ENCODE results near the gene CLRN3.

The CLRN3 gene

GRCh38 chr10:127855976-127856375 is 36.8 kb downstream of the CLRN3 start:
- no peak overlapping the region for H3K4me3 ChIP-seq (ENCODE audit: low read length)
- H3K9ac ChIP-seq (ENCODE audit: low read length): no peak overlapping the region
- no peaks in the 10 kb centered on the region for H3K9me3 ChIP-seq (ENCODE audit: control insufficient read depth, low read length)
- no peaks in the 10 kb centered on the region for H3K27me3 ChIP-seq (ENCODE audit: control insufficient read depth, insufficient read depth, low read length)
- H3K4me1 ChIP-seq (ENCODE audit: control insufficient read depth, insufficient read depth, low read length): no peaks in the 10 kb centered on the region
- H3K36me3 ChIP-seq (ENCODE audit: control insufficient read depth, insufficient read depth, low read length): no peaks in the 10 kb centered on the region

- Histone ChIP-seq H3K9me3 (ENCODE audit: control insufficient read depth, low read length) (no peaks in the 10 kb centered on the region), H3K4me1 (ENCODE audit: control insufficient read depth, insufficient read depth, low read length) (no peaks in the 10 kb centered on the region), H3K4me3 (ENCODE audit: low read length) (no peak overlapping the region), H3K36me3 (ENCODE audit: control insufficient read depth, insufficient read depth, low read length) (no peaks in the 10 kb centered on the region), H3K27me3 (ENCODE audit: control insufficient read depth, insufficient read depth, low read length) (no peaks in the 10 kb centered on the region), H3K9ac (ENCODE audit: low read length) (no peak overlapping the region)
Observed at GRCh38 chr10:127855591-127855881, 37.2 kb downstream of the CLRN3 start.

DNA sequence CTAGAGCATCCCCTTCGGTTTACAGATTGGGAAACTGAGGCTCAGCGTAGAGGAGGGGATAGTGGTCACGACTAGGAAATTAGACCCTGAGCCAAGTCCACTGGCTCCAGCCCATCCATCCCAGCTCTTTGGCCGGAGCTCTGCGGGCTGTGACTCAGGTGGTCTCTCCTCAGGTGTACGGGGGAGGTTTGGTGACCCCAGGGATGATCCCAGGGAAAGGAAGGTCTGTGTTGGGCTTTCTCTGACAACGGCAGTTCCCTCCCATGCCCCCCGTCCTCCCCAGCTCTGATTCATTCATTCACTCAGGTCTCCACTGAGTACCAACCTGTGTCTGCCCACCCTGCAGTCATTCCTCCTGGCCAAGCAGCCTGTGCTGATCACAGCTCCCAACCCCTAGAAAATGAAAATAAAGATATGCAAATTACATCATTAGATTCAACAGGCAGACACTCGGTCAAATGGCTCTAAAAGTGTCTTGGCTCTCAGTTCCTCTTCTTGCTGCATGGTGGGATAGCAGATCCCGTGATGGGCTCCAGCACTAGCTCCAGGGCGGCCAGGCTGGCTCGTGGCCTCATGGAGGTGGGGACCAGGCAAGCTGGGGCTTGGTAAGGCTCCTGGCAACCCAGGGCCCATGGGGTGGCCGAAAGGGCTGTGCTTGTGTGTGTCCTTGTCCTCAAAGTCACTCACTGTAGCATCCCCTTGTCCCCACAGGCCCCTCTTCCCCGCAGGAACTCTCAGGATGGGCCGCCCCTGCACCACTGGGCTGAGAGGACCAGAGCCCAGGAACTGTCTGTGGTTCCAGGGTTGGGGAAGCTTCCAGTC is 37.8 kb downstream of the CLRN3 start:
- Histone ChIP-seq H3K4me1 (ENCODE audit: control insufficient read depth, insufficient read depth, low read length) (no peaks in the 10 kb centered on the region), H3K9me3 (ENCODE audit: control insufficient read depth, low read length) (no peaks in the 10 kb centered on the region), H3K36me3 (ENCODE audit: control insufficient read depth, insufficient read depth, low read length) (no peaks in the 10 kb centered on the region), H3K4me3 (ENCODE audit: low read length) (no peak overlapping the region), H3K27me3 (ENCODE audit: control insufficient read depth, insufficient read depth, low read length) (no peaks in the 10 kb centered on the region), H3K9ac (ENCODE audit: low read length) (no peak overlapping the region)

DNA sequence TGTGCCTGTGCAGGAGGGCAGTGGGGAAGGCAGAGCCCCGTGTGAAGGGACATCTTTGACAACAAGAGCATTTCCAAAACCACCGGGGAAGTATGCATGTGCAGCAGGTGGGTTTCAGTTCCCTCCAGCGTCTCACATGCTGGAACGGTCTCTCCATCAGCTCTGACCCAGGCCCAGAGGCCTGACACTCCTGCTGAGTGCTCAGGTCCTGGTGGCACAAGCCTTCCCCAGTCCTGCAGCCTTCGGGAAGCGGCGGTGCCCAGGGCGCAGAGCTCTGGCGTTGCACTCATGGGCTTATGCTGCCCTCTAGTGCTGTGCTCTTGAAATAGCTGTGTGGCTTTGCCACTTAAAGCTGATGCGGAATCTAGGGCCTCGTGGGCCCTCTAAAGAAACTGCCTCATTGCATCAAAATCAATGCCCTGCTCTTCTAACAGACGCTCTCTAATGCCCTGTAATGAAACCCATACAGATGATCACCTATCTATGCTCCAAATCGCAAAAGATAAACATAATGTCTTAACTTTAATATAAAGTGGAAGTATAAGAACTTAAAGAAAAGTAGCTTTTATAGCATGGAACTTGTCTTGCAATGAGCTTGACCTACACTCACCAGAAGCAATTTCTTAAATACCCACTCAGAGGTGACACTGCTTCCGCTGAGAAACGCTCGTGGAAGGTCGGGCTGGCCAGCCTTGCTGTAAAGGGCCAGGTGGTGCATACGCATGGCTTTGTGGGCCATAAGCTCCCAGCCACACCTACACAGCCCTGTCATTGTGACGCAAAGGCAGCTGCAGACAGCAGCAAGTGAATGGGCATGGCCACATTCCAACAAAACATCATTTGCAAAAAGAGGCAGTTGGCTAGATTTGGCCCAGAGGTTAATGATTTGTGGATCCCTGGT is 38.6 kb downstream of the CLRN3 start:
- no peaks in the 10 kb centered on the region for H3K36me3 ChIP-seq (ENCODE audit: control insufficient read depth, insufficient read depth, low read length)
- no peak overlapping the region for H3K9ac ChIP-seq (ENCODE audit: low read length)
- no peaks in the 10 kb centered on the region for H3K9me3 ChIP-seq (ENCODE audit: control insufficient read depth, low read length)
- no peaks in the 10 kb centered on the region for H3K4me1 ChIP-seq (ENCODE audit: control insufficient read depth, insufficient read depth, low read length)
- H3K4me3 ChIP-seq (ENCODE audit: low read length): no peak overlapping the region
- H3K27me3 ChIP-seq (ENCODE audit: control insufficient read depth, insufficient read depth, low read length): no peaks in the 10 kb centered on the region

GRCh38 chr10:127852456-127852855 is 40.3 kb downstream of the CLRN3 start:
- Histone ChIP-seq H3K9ac (ENCODE audit: low read length) (no peak overlapping the region), H3K27me3 (ENCODE audit: control insufficient read depth, insufficient read depth, low read length) (no peaks in the 10 kb centered on the region), H3K4me3 (ENCODE audit: low read length) (no peak overlapping the region), H3K9me3 (ENCODE audit: control insufficient read depth, low read length) (no peaks in the 10 kb centered on the region), H3K36me3 (ENCODE audit: control insufficient read depth, insufficient read depth, low read length) (no peaks in the 10 kb centered on the region), H3K4me1 (ENCODE audit: control insufficient read depth, insufficient read depth, low read length) (no peaks in the 10 kb centered on the region)

DNA sequence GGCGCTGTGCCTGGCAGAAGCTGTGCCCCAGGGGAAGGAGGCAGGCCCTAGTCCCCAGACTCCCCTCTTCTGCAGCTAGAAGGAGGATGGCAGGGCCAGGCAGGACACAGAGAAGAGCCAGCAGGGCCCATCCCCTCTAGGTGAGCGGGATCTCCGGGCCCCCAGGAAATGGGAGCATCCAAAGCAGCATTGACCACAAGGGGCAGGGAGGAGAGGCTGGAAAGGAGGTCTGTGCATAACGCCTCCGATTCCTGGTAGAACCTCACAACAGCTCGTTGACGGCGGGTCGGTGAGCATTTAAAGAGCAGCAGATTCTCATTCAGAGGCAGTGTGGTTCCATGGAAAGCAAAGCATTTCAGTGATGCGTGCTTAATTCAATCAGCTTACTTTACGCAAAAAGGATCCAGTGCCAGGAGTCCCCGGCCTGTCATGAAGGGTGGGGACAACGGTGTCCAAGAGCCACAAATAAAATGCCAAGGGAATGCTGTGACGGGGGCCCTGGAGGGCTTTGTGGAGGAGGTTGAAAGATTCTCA is 41.0 kb downstream of the CLRN3 start:
- no peaks in the 10 kb centered on the region for H3K27me3 ChIP-seq (ENCODE audit: control insufficient read depth, insufficient read depth, low read length)
- H3K4me3 ChIP-seq (ENCODE audit: low read length): no peak overlapping the region
- no peak overlapping the region for H3K9ac ChIP-seq (ENCODE audit: low read length)
- no peaks in the 10 kb centered on the region for H3K36me3 ChIP-seq (ENCODE audit: control insufficient read depth, insufficient read depth, low read length)
- H3K4me1 ChIP-seq (ENCODE audit: control insufficient read depth, insufficient read depth, low read length): no peaks in the 10 kb centered on the region
- no peaks in the 10 kb centered on the region for H3K9me3 ChIP-seq (ENCODE audit: control insufficient read depth, low read length)

GRCh38 chr10:127850944-127851343 is 41.8 kb downstream of the CLRN3 start:
- no peak overlapping the region for H3K9ac ChIP-seq (ENCODE audit: low read length)
- H3K4me1 ChIP-seq (ENCODE audit: control insufficient read depth, insufficient read depth, low read length): no peaks in the 10 kb centered on the region
- H3K4me3 ChIP-seq (ENCODE audit: low read length): no peak overlapping the region
- H3K36me3 ChIP-seq (ENCODE audit: control insufficient read depth, insufficient read depth, low read length): no peaks in the 10 kb centered on the region
- no peaks in the 10 kb centered on the region for H3K27me3 ChIP-seq (ENCODE audit: control insufficient read depth, insufficient read depth, low read length)
- no peaks in the 10 kb centered on the region for H3K9me3 ChIP-seq (ENCODE audit: control insufficient read depth, low read length)

DNA sequence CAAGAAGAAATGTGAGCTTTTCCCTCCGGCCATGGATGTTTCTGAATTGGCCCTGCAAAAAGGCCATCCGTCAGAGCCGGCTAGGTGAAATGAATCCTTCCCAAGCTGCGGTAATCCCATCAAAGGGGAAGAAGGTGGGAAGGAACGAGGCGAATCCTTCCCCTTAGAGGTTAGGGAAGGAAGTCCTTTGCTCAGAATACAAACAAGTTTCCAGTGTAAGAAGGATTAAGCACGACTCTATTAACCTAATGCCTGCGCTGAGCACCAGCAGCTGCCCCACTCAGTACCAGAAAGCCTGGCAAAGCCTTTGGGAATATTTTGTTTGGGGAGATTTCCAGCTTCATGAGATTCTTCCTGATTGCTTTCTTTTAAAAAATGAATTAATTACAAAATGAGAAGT is 42.8 kb downstream of the CLRN3 start:
- H3K9ac ChIP-seq (ENCODE audit: low read length): no peak overlapping the region
- H3K36me3 ChIP-seq (ENCODE audit: control insufficient read depth, insufficient read depth, low read length): no peaks in the 10 kb centered on the region
- no peaks in the 10 kb centered on the region for H3K4me1 ChIP-seq (ENCODE audit: control insufficient read depth, insufficient read depth, low read length)
- H3K9me3 ChIP-seq (ENCODE audit: control insufficient read depth, low read length): no peaks in the 10 kb centered on the region
- H3K4me3 ChIP-seq (ENCODE audit: low read length): no peak overlapping the region
- H3K27me3 ChIP-seq (ENCODE audit: control insufficient read depth, insufficient read depth, low read length): peaks cover 7% of the 10 kb centered on the region

DNA sequence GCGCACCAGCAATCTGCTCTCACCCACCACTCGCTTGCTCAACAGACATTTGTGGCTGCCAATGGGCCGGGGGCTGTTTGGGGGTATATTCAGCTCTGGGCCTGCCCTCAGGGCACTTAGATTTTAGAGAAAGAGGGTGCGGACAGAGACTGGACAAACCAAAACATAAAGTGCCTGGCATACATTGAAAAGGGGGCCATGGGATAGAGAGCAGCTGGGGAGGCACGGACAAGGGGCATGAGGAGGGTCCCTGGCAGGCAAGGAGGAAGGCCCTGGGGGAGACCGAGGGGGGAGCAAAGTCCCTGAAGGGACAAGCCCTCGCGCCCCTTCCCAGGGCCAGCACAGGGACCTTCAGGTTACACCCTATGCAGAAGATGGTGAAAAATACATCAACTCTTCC is 43.5 kb downstream of the CLRN3 start:
- peaks cover 7% of the 10 kb centered on the region for H3K27me3 ChIP-seq (ENCODE audit: control insufficient read depth, insufficient read depth, low read length)

DNA sequence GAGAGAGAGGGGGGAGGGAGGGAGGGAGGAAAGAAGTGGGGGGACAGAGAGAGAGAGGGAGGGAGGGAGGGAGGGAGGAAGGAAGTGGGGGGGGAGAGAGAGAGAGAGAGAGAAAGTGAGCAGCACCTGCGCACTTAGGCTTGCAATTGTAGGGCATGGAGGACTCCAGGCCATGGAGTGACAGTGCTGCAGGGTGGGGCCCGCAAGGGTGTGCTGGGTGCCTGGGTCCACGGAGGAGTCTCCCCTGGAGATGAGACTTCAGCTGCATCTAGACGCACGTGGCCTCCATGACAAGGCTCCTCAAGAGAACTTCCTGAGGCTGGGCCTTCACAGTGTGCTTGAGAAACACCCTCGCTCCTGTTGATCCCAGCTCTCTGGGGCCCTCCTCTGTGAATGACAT is 44.5 kb downstream of the CLRN3 start:
- Histone ChIP-seq H3K36me3 (ENCODE audit: control insufficient read depth, insufficient read depth, low read length) (no peaks in the 10 kb centered on the region), H3K27me3 (ENCODE audit: control insufficient read depth, insufficient read depth, low read length) (peaks cover 9% of the 10 kb centered on the region), H3K4me3 (ENCODE audit: low read length) (no peak overlapping the region), H3K9me3 (ENCODE audit: control insufficient read depth, low read length) (no peaks in the 10 kb centered on the region), H3K4me1 (ENCODE audit: control insufficient read depth, insufficient read depth, low read length) (no peaks in the 10 kb centered on the region), H3K9ac (ENCODE audit: low read length) (no peak overlapping the region)

More for the DNA sequence above, 43.5 kb downstream of the CLRN3 start:
- no peaks in the 10 kb centered on the region for H3K36me3 ChIP-seq (ENCODE audit: control insufficient read depth, insufficient read depth, low read length)
- H3K4me1 ChIP-seq (ENCODE audit: control insufficient read depth, insufficient read depth, low read length): no peaks in the 10 kb centered on the region
- no peaks in the 10 kb centered on the region for H3K9me3 ChIP-seq (ENCODE audit: control insufficient read depth, low read length)
- H3K4me3 ChIP-seq (ENCODE audit: low read length): no peak overlapping the region
- H3K9ac ChIP-seq (ENCODE audit: low read length): no peak overlapping the region

DNA sequence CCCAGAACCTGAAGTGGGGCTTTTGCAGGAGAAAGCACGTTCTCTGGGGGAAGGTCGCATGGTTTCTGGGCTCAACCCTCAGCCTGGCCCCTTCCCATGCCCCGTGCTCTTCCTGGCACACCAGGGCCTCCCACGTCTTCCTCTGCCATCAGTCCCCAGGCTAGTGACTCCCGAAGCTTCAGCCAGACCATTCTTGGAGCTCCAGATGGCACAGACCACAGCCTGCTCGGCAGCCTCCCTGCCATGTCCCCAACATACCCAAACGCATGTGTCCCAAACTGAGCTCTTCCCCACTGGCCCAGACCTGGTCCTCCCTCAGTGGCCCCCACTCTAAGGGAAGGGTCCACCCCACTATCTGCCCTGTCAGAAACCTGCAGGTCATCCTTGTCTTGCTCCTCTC is 47.0 kb downstream of the CLRN3 start:
- Histone ChIP-seq H3K4me3 (ENCODE audit: low read length) (no peak overlapping the region), H3K27me3 (ENCODE audit: control insufficient read depth, insufficient read depth, low read length) (peaks cover 9% of the 10 kb centered on the region), H3K9ac (ENCODE audit: low read length) (no peak overlapping the region), H3K9me3 (ENCODE audit: control insufficient read depth, low read length) (no peaks in the 10 kb centered on the region), H3K36me3 (ENCODE audit: control insufficient read depth, insufficient read depth, low read length) (no peaks in the 10 kb centered on the region), H3K4me1 (ENCODE audit: control insufficient read depth, insufficient read depth, low read length) (no peaks in the 10 kb centered on the region)

DNA sequence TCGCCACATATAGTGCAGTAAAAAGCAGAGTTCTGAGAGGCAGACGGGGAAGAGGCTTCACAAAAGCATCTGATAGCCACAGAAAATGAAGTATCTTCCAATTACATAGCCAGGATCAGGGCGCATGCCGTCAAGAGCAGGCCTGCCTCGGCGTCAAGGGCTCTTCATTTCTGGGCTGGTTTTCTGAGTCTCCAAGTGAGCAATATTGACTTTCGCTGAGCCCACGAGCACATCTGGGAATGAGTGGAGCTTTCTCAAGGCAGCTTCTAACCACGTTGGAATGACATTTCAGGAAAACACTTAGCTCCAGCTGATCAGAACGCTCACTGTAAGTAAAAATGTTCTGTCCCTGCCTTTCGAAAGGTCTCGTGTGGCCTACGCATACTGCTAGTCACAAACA is 51.9 kb downstream of the CLRN3 start:
- no peak overlapping the region for H3K4me3 ChIP-seq (ENCODE audit: low read length)
- no peak overlapping the region for H3K9ac ChIP-seq (ENCODE audit: low read length)

More for the DNA sequence above, 51.9 kb downstream of the CLRN3 start:
- peaks cover 9% of the 10 kb centered on the region for H3K27me3 ChIP-seq (ENCODE audit: control insufficient read depth, insufficient read depth, low read length)
- H3K9me3 ChIP-seq (ENCODE audit: control insufficient read depth, low read length): no peaks in the 10 kb centered on the region
- H3K36me3 ChIP-seq (ENCODE audit: control insufficient read depth, insufficient read depth, low read length): no peaks in the 10 kb centered on the region
- H3K4me1 ChIP-seq (ENCODE audit: control insufficient read depth, insufficient read depth, low read length): no peaks in the 10 kb centered on the region

All from mucosa of stomach (tissue), 1 donor.